Measurements from ENCODE around the gene NAALADL2. TPM values are rescaled to one million over a fixed set of nuclear protein-coding genes. Genes with fewer than 3 reads are reported as not detected.

Gene NAALADL2
- total and polyA plus RNA-seq, 2 donors (not counting 3 experiments of a cell fraction or from before 2014, with no cell fraction given): 1.1 to 4.0 TPM

DNA sequence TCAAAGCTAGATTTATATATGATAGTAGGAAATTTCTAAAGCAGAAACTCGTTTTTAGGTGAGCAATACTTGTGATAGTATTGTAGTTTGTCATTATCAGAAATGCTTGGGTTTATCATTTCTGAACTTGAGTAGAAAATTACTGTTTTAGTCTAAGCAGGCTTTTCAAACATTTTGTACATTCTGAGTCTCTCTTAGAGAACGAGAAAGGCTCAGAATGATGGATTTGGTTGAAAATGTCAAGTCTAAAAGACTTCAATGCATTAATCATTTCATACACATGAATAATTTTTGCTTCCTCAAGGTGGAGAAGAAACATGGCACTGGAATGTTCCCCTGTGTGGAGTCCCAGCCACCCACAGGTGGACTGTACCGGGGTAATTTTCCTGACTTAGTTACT lies 387.1 kb downstream of the NAALADL2 start:
- CTCF ChIA-PET: interaction anchor here (1.3 kb wide), 1 partner anchor 39 kb away, joined by 3 read pairs; no protein-coding TSS in a partner anchor
- TF ChIP-seq, protein P1, sequence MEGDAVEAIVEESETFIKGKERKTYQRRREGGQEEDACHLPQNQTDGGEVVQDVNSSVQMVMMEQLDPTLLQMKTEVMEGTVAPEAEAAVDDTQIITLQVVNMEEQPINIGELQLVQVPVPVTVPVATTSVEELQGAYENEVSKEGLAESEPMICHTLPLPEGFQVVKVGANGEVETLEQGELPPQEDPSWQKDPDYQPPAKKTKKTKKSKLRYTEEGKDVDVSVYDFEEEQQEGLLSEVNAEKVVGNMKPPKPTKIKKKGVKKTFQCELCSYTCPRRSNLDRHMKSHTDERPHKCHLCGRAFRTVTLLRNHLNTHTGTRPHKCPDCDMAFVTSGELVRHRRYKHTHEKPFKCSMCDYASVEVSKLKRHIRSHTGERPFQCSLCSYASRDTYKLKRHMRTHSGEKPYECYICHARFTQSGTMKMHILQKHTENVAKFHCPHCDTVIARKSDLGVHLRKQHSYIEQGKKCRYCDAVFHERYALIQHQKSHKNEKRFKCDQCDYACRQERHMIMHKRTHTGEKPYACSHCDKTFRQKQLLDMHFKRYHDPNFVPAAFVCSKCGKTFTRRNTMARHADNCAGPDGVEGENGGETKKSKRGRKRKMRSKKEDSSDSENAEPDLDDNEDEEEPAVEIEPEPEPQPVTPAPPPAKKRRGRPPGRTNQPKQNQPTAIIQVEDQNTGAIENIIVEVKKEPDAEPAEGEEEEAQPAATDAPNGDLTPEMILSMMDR (IDR thresholded peaks at IDR 0.05; ENCODE audit: extremely low read depth in 1 of 2, insufficient read depth in 1 of 2, low read depth in 1 of 2, low read length in 2 of 2): no peak
- TF ChIP-seq EZH2 (IDR thresholded peaks at IDR 0.05; ENCODE audit: borderline replicate concordance, low read depth, low read length, severe bottlenecking): no peak

DNA sequence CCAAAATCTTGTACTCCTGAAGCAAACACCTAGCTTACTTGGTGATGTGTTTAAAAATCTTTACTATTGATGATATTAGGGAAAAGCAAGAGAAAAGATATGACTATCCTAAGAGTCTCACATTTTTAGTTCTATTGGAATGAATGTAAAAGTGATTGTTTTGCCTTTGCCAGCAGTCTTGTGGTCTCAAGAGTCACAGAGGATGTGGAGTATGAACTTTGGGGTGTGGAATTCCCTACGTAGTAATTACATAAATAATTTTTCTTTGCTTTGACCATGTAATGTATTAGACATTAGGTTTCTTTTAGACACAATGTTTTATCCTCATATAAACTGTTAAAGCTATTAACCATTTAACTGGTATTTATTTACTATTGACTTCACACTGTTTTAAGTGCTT lies 387.6 kb downstream of the NAALADL2 start:
- FAIRE-seq (no peak), DNase-seq (ENCODE audit: low read depth, low spot score) (no peak)
- Histone ChIP-seq H3K9me1 (replicated peaks; ENCODE audit: control insufficient read depth, extremely low read depth, insufficient read depth, low read length) (no peaks in the 10 kb centered on the region), H3K79me2 (ENCODE audit: control insufficient read depth, insufficient read depth, low read length) (no peaks in the 10 kb centered on the region), H3K36me3 (ENCODE audit: control insufficient read depth in 2 of 2, extremely low read depth in 1 of 2, insufficient read depth in 2 of 2, low read length in 2 of 2) (no peaks in the 10 kb centered on the region), H3K27me3 (ENCODE audit: control insufficient read depth in 2 of 2, insufficient read depth in 2 of 2, low read length in 2 of 2) (no peaks in the 10 kb centered on the region), H3K4me1 (ENCODE audit: control insufficient read depth, extremely low read depth, insufficient read depth, low read length) (no peaks in the 10 kb centered on the region), H3K4me2 (ENCODE audit: insufficient read depth, low read length) (no peak overlapping the region), H4K20me1 (replicated peaks; ENCODE audit: control insufficient read depth, extremely low read depth, insufficient read depth, low read length) (no peaks in the 10 kb centered on the region), H3K9ac (replicated peaks; ENCODE audit: extremely low read depth, insufficient read depth, low read length) (no peak overlapping the region), H2AFZ (ENCODE audit: low read depth, low read length) (no peak overlapping the region), H3K4me3 (replicated peaks in 1 of 3; ENCODE audit: insufficient read depth in 1 of 3, low read depth in 1 of 3, low read length in 3 of 3) (no peak overlapping the region), H3K27ac (ENCODE audit: insufficient read depth, low read depth, low read length) (no peak overlapping the region), H3K9me3 (replicated peaks; ENCODE audit: control insufficient read depth, insufficient read depth, low read length) (no peaks in the 10 kb centered on the region)
- ChIA-PET POLR2A (no interaction called here), CTCF (interaction anchor here (1.3 kb wide), 1 partner anchor 38 kb away, joined by 3 read pairs; no protein-coding TSS in a partner anchor)
- TF ChIP-seq POLR2AphosphoS5 (IDR thresholded peaks at IDR 0.05; ENCODE audit: insufficient read depth, low read depth, low read length) (no peak), POLR2A (IDR thresholded peaks at IDR 0.05; ENCODE audit: low read depth, low read length) (no peak), GATA2 (IDR thresholded peaks at IDR 0.05; ENCODE audit: insufficient read depth, insufficient read length, low read depth, low read length) (no peak), EZH2 (IDR thresholded peaks at IDR 0.05; ENCODE audit: borderline replicate concordance, low read depth, low read length, severe bottlenecking) (no peak), FOS (IDR thresholded peaks at IDR 0.05; ENCODE audit: borderline replicate concordance, insufficient read depth, low read length) (no peak), JUN (IDR thresholded peaks at IDR 0.05; ENCODE audit: borderline replicate concordance, insufficient read depth, insufficient read length, low read depth) (no peak), MYC (IDR thresholded peaks at IDR 0.05; ENCODE audit: low read depth, low read length) (no peak)
- TF ChIP-seq, protein P1 (IDR thresholded peaks at IDR 0.05; ENCODE audit: extremely low read depth in 1 of 2, insufficient read depth in 1 of 2, low read depth in 1 of 2, low read length in 2 of 2): no peak
- TF ChIP-seq, protein P2, sequence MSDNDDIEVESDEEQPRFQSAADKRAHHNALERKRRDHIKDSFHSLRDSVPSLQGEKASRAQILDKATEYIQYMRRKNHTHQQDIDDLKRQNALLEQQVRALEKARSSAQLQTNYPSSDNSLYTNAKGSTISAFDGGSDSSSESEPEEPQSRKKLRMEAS (IDR thresholded peaks at IDR 0.05; ENCODE audit: insufficient read depth, insufficient read length): no peak
- intact Hi-C loops (cut with micrococcal nuclease): no loop called here
- dilution Hi-C loops (cut with MboI; ENCODE audit: extremely low pct_ligation_motif_present, low sequenced_read_pairs): no loop called here
- BruUV-seq (replicated peaks): no TSS peak

More for the DNA sequence above, 387.1 kb downstream of the NAALADL2 start:
- no peaks in the 10 kb centered on the region for H3K36me3 ChIP-seq (ENCODE audit: control insufficient read depth in 2 of 2, extremely low read depth in 1 of 2, insufficient read depth in 2 of 2, low read length in 2 of 2)
- DNase-seq (ENCODE audit: low read depth, low spot score): no peak
- H3K9ac ChIP-seq (replicated peaks; ENCODE audit: extremely low read depth, insufficient read depth, low read length): no peak overlapping the region
- H2AFZ ChIP-seq (ENCODE audit: low read depth, low read length): no peak overlapping the region
- no peaks in the 10 kb centered on the region for H3K4me1 ChIP-seq (ENCODE audit: control insufficient read depth, extremely low read depth, insufficient read depth, low read length)
- FAIRE-seq: no peak
- no peak overlapping the region for H3K27ac ChIP-seq (ENCODE audit: insufficient read depth, low read depth, low read length)
- H3K4me2 ChIP-seq (ENCODE audit: insufficient read depth, low read length): no peak overlapping the region
- no peaks in the 10 kb centered on the region for H3K27me3 ChIP-seq (ENCODE audit: control insufficient read depth in 2 of 2, insufficient read depth in 2 of 2, low read length in 2 of 2)
- no peaks in the 10 kb centered on the region for H4K20me1 ChIP-seq (replicated peaks; ENCODE audit: control insufficient read depth, extremely low read depth, insufficient read depth, low read length)
- POLR2A ChIA-PET: no interaction called here
- dilution Hi-C loops (cut with MboI; ENCODE audit: extremely low pct_ligation_motif_present, low sequenced_read_pairs) (no loop called here), intact Hi-C loops (cut with micrococcal nuclease) (no loop called here)
- no peaks in the 10 kb centered on the region for H3K9me1 ChIP-seq (replicated peaks; ENCODE audit: control insufficient read depth, extremely low read depth, insufficient read depth, low read length)
- no peaks in the 10 kb centered on the region for H3K79me2 ChIP-seq (ENCODE audit: control insufficient read depth, insufficient read depth, low read length)
- no peak overlapping the region for H3K4me3 ChIP-seq (replicated peaks in 1 of 3; ENCODE audit: insufficient read depth in 1 of 3, low read depth in 1 of 3, low read length in 3 of 3)
- no TSS peak for BruUV-seq (replicated peaks)
- no peaks in the 10 kb centered on the region for H3K9me3 ChIP-seq (replicated peaks; ENCODE audit: control insufficient read depth, insufficient read depth, low read length)

Data from endothelial cell of umbilical vein (primary cell).